DOHH2 (cell line): ENCODE data around the gene PCCA.
"Not testable (repeated sequence)": the region's sequence is repeated elsewhere in the genome, so short reads cannot be mapped to it uniquely, and the experiment has no call there.

ENCODE experiments used
- CTCF ChIP-seq: fragments of 200-600 bp; sonication (generic); IDR thresholded peaks from one replicate; pipeline ENCODE4 v1.5.1; 2014; ENCODE audit warnings: antibody characterized with exemption, mild to moderate bottlenecking, low read depth, low read length; ENCODE audit not compliant: poor library complexity, severe bottlenecking
- EZH2phosphoT487 ChIP-seq: fragments of 200-600 bp; sonication (generic); IDR thresholded peaks from 2 replicates; pipeline ENCODE4 v1.6.1; 2017; ENCODE audit warnings: borderline replicate concordance, mild to moderate bottlenecking, antibody characterized with exemption, low read length, moderate library complexity, mixed read lengths

GRCh38 chr13:100524688-100525087 is 435.8 kb downstream of the PCCA start:
- not testable (repeated sequence) for TF ChIP-seq CTCF, EZH2phosphoT487
